OCI-LY3 (cell line): Measurements from ENCODE around the gene EID1.
A peak's percentile ranks its signal among the peaks of the same experiment; 100 is the strongest.

Experiments
- H2AFZ ChIP-seq: fragments of 200-600, 300-600 bp; shearing (Covaris generic); 2 replicates; pipeline ENCODE4 v1.6.0; 2014; ENCODE audit warnings: antibody characterized with exemption, low read depth, low read length
- H3K27ac ChIP-seq: fragments of 200-600, 300-600 bp; sonication (generic); 2 replicates; pipeline ENCODE4 v1.5.1; 2014; ENCODE audit warnings: mild to moderate bottlenecking, low read length, moderate library complexity, mixed read lengths
- H3K27me3 ChIP-seq: fragments of 200-600, 300-600 bp; sonication (generic); 2 replicates; pipeline ENCODE4 v1.6.1; 2014; ENCODE audit warnings: low read depth, low read length, mixed read lengths
- H3K36me3 ChIP-seq: fragments of 200-600, 300-600 bp; sonication (generic); replicated peaks from 2 replicates; pipeline ENCODE3; 2014; ENCODE audit warnings: low read depth, low read length, mixed read lengths
- H3K4me1 ChIP-seq: fragments of 300-600, 200-600 bp; sonication (generic); 2 replicates; pipeline ENCODE4 v1.6.1; 2014; ENCODE audit warnings: low read length, mixed read lengths
- H3K4me2 ChIP-seq: fragments of 200-600, 300-600 bp; sonication (generic); 2 replicates; pipeline ENCODE4 v1.6.1; 2014; ENCODE audit warnings: low read length, mixed read lengths
- H3K4me3 ChIP-seq: fragments of 300-600, 200-600 bp; sonication (generic); 2 replicates; pipeline ENCODE4 v1.5.1; 2014; ENCODE audit warnings: antibody characterized with exemption, mild to moderate bottlenecking, low read length, moderate library complexity
- H3K79me2 ChIP-seq: fragments of 300-600, 200-600 bp; shearing (Covaris generic); 2 replicates; pipeline ENCODE4 v1.6.1; 2014; ENCODE audit warnings: mild to moderate bottlenecking, low read length, mixed read lengths
- H3K9ac ChIP-seq: fragments of 300-600, 200-600 bp; shearing (Covaris generic); 2 replicates; pipeline ENCODE4 v1.6.0; 2014; ENCODE audit warnings: mild to moderate bottlenecking, low read length, moderate library complexity
- H3K9me3 ChIP-seq: fragments of 200-600, 300-600 bp; shearing (Covaris generic); 2 replicates; pipeline ENCODE4 v1.6.1; 2014; ENCODE audit warnings: low read length, mixed read lengths; ENCODE audit not compliant: insufficient read depth
- H4K20me1 ChIP-seq: fragments of 200-600, 300-600 bp; sonication (generic); 2 replicates; pipeline ENCODE4 v1.6.1; 2016; ENCODE audit warnings: low read length, mixed read lengths; ENCODE audit not compliant: insufficient read depth
- EZH2phosphoT487 ChIP-seq: fragments of 200-600 bp; shearing (Covaris generic); IDR thresholded peaks from 2 replicates; pipeline ENCODE4 v1.6.1; 2018; ENCODE audit warnings: antibody characterized with exemption, mixed run types, low read depth
- TF ChIP-seq, protein P1 (sequence below): fragments of 200-600, 300-600 bp; sonication (generic); IDR thresholded peaks from 2 replicates; pipeline ENCODE4 v1.5.1; 2014; ENCODE audit warnings: antibody characterized with exemption, low read length, low read depth

The EID1 gene

DNA sequence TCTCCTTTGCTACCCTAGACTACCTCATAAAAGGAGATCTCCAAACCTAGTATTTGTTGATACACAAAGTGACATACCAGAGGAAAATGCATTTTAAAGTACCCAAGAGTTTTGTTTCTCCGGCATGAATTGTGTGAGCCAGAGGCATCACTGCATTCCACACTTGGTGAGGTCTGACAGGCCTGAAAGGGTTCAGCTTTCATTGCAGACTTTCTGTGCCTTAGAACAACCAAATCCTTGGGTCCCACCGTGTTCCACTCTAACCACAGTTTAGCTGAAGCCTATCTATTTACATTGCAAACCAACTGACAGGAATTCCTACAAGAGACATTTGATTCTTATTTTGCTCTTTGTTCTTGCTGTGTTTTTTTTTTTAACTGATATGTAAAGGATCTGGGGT, 21.0 kb upstream of the EID1 start:
- H3K4me2 ChIP-seq: no peak overlapping the region
- H3K9ac ChIP-seq: no peak overlapping the region
- H3K27me3 ChIP-seq: no peaks in the 10 kb centered on the region
- H4K20me1 ChIP-seq: no peaks in the 10 kb centered on the region
- no peaks in the 10 kb centered on the region for H3K36me3 ChIP-seq
- TF ChIP-seq EZH2phosphoT487: no peak
- TF ChIP-seq, protein P1, sequence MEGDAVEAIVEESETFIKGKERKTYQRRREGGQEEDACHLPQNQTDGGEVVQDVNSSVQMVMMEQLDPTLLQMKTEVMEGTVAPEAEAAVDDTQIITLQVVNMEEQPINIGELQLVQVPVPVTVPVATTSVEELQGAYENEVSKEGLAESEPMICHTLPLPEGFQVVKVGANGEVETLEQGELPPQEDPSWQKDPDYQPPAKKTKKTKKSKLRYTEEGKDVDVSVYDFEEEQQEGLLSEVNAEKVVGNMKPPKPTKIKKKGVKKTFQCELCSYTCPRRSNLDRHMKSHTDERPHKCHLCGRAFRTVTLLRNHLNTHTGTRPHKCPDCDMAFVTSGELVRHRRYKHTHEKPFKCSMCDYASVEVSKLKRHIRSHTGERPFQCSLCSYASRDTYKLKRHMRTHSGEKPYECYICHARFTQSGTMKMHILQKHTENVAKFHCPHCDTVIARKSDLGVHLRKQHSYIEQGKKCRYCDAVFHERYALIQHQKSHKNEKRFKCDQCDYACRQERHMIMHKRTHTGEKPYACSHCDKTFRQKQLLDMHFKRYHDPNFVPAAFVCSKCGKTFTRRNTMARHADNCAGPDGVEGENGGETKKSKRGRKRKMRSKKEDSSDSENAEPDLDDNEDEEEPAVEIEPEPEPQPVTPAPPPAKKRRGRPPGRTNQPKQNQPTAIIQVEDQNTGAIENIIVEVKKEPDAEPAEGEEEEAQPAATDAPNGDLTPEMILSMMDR: no peak
- H3K27ac ChIP-seq: no peak overlapping the region
- no peak overlapping the region for H2AFZ ChIP-seq
- H3K4me3 ChIP-seq: no peak overlapping the region
- no peaks in the 10 kb centered on the region for H3K79me2 ChIP-seq
- no peaks in the 10 kb centered on the region for H3K9me3 ChIP-seq
- peaks cover 15% of the 10 kb centered on the region for H3K4me1 ChIP-seq

- Histone ChIP-seq H3K27ac (no peak overlapping the region), H3K9ac (no peak overlapping the region), H4K20me1 (no peaks in the 10 kb centered on the region), H3K27me3 (no peaks in the 10 kb centered on the region), H3K9me3 (no peaks in the 10 kb centered on the region), H3K4me2 (peak overlapping the region; percentile 13), H3K79me2 (no peaks in the 10 kb centered on the region), H3K4me1 (peaks cover 23% of the 10 kb centered on the region), H3K36me3 (no peaks in the 10 kb centered on the region), H3K4me3 (no peak overlapping the region), H2AFZ (no peak overlapping the region)
- no peak for TF ChIP-seq EZH2phosphoT487
- TF ChIP-seq, protein P1: no peak
These were observed 19.5 kb upstream of the EID1 start for GRCh38 chr15:48858401-48858800.

DNA sequence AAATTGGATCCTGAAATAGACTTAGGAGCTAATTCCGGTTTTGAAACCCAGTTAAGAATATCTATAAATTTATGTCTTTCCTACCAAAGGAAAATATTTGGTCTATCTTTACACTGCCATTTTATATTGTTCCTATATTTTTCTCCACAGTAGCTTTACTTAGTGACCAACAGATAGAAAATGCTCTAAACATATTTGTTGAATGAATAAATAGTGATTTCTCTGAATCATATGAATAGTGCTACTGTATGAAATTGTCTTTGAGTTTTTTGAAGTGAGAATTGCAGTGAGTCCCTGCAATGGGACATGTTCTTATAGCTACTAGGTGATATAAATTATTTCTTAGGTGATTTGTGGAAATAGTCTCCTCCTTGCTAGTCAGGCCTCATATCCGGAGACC, 18.5 kb upstream of the EID1 start:
- Histone ChIP-seq H2AFZ (no peak overlapping the region), H3K4me3 (no peak overlapping the region), H3K9ac (no peak overlapping the region), H3K9me3 (no peaks in the 10 kb centered on the region), H3K27ac (no peak overlapping the region), H3K79me2 (no peaks in the 10 kb centered on the region), H3K27me3 (no peaks in the 10 kb centered on the region), H4K20me1 (no peaks in the 10 kb centered on the region), H3K36me3 (no peaks in the 10 kb centered on the region), H3K4me1 (peaks cover 23% of the 10 kb centered on the region), H3K4me2 (no peak overlapping the region)
- TF ChIP-seq, protein P1: no peak
- no peak for TF ChIP-seq EZH2phosphoT487

GRCh38 chr15:48861813-48862431, 16.0 kb upstream of the EID1 start:
- H3K27ac ChIP-seq: no peak overlapping the region
- H3K9me3 ChIP-seq: no peaks in the 10 kb centered on the region
- no peaks in the 10 kb centered on the region for H3K79me2 ChIP-seq
- peak overlapping the region; percentile 97 for H2AFZ ChIP-seq
- H3K4me3 ChIP-seq: no peak overlapping the region
- H3K9ac ChIP-seq: no peak overlapping the region
- H3K4me1 ChIP-seq: peaks cover 33% of the 10 kb centered on the region
- H3K36me3 ChIP-seq: no peaks in the 10 kb centered on the region
- peak overlapping the region; percentile 37 for H3K4me2 ChIP-seq
- no peaks in the 10 kb centered on the region for H3K27me3 ChIP-seq
- H4K20me1 ChIP-seq: no peaks in the 10 kb centered on the region
- TF ChIP-seq EZH2phosphoT487: no peak
- TF ChIP-seq, protein P1: peak; percentile 86
